ENCODE results near the gene ARPC5.
A peak's percentile ranks its signal among the peaks of the same experiment; 100 is the strongest.

ARPC5 gene

DNA sequence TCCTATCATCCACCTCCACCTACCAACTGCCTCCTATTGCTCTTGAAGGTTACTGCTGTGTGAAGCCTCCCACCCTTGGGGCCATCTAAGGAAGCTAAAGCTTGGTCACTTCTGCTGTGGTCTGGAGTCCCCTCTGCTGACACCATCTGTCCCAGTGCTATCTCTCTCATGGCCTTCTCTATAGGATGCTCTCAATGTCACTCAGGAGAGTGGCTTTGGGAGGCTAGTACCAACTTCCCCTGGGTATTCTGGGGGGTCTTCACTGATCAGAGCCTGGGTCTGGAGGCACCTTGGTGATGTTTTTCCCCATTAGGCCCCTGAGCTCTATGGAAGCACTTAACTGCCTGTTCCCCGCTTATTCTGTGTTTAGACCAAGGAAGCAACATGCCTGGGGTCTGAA is 33.1 kb downstream of the ARPC5 start:
- TF ChIP-seq JUND (IDR thresholded peaks at IDR 0.05; ENCODE audit: low read depth): no peak
- in situ Hi-C loops (cut with HindIII; ENCODE audit: low pct_unique_long_range_greater_than_20kb, low sequenced_read_pairs): no loop called here
- DNase-seq (ENCODE audit: low read depth in 1 of 2, low spot score in 1 of 2): no peak

DNA sequence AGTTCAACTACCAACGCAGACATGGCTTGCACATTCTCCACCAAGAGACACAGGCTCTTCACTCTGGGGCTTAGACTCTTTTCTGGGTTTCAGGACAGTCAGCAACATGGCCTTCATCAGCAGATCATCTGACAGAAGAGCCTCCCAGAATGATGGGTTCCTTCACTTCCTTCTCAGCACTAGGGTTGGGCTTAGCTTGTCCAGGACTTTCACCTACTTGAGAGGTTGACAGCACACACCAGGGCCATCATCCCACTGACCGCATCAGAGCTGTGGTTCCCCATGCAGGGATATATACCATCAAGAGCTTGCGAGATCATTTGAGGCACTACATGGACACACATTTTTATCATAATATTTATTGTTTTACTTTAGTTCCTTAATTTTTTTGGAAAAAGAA is 34.9 kb downstream of the ARPC5 start:
- in situ Hi-C loops (cut with HindIII; ENCODE audit: low pct_unique_long_range_greater_than_20kb, low sequenced_read_pairs): no loop called here
- TF ChIP-seq JUND (IDR thresholded peaks at IDR 0.05; ENCODE audit: low read depth): no peak
- DNase-seq (ENCODE audit: low read depth in 1 of 2, low spot score in 1 of 2): no peak

DNA sequence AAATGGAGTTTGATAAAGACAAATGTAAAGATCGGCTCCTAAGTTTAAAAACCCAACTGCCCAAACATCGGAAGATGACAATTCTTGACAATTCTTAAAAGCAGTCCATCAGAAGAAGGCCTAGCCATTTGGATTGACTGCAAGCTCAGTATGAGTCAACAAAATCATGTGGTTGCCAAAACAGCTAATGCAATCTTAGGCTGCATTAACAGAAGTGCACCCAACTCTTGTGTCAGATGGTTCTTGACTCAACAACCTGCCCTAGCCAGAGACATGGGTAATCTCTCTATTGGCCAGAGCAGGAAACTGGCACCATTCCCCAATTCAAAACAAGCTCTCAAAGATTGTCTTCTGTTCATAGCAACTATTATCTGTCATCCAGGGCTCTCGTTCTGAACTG is 35.4 kb downstream of the ARPC5 start:
- peak in 1 of 2 experiments; percentile 69 for DNase-seq (ENCODE audit: low read depth in 1 of 2, low spot score in 1 of 2)
- in situ Hi-C loops (cut with HindIII; ENCODE audit: low pct_unique_long_range_greater_than_20kb, low sequenced_read_pairs): no loop called here

DNA sequence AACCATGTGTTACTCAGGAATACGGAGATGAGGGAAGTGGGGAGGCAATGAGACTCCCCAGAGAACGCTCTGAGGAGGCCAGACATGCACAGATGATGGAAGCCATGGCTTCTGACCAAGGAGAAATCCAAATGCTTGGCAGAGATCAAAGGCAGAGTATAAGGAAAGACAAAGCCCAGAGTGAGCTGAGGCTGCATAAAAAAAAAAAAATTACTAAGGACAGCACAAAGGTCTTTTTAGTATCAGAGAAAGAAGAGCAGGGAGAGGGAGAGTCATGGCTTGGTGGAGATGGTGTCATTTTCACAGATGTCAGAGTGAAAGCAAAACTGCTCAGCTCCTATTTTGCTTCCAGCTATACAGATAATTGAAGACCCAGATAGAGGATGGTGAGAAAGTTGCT is 37.2 kb downstream of the ARPC5 start:
- in situ Hi-C loops (cut with HindIII; ENCODE audit: low pct_unique_long_range_greater_than_20kb, low sequenced_read_pairs): no loop called here
- DNase-seq (ENCODE audit: low read depth in 1 of 2, low spot score in 1 of 2): no peak
- no peak for TF ChIP-seq JUND (IDR thresholded peaks at IDR 0.05; ENCODE audit: low read depth)

More for the DNA sequence above, 35.4 kb downstream of the ARPC5 start:
- no peak for TF ChIP-seq JUND (IDR thresholded peaks at IDR 0.05; ENCODE audit: low read depth)

DNA sequence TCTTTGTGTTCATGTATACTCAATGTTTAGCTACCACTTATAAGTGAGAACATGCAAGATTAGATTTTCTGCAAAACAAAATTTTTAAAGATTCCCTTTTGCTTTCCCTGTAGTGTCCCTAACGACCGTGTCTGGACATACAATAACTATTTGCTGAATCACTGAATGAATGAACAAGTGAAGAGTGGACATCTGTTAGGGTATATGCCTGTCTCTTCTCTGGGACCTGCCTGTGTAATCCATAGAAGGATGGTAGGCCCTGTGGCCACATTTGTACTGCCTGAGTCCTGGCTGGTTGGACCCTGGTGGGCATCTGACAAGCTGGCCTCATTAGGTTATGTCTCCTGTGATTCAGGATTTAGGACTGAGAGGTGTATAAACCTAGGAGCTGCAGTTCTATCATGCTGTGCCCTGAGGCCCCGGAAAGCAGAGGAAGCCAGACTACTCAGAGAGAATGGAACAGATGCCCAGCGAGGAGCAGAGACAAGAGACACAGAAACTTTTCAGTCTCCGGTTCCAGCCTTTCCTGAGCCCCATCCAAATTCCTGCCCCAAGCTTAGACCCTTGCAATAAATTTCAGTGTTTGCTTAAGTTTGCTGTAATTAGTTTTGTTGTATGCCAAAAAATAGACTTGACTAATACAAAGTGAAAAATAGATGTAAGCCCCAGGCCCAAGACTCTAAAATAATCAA is 37.8 kb downstream of the ARPC5 start:
- in situ Hi-C loops (cut with HindIII; ENCODE audit: low pct_unique_long_range_greater_than_20kb, low sequenced_read_pairs): no loop called here
- no peak for DNase-seq (ENCODE audit: low read depth in 1 of 2, low spot score in 1 of 2)
- TF ChIP-seq JUND (IDR thresholded peaks at IDR 0.05; ENCODE audit: low read depth): no peak

DNA sequence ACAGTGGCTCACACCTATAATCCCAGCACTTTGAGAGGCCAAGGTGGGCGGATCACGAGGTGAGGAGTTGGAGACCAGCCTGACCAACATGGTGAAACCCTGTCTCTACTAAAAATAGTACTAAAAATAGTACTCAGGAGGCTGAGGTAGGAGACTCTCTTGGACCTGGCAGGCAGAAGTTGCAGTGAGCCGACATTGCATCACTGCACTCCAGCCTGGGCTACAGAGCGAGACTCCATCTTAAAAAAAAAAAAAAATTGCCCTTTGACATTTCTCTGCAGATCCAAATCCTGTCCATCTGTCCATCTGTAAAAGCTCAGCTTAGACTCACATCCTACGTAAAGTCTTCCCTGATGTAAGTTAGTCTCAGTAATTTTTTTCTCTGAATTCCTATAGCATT is 39.1 kb downstream of the ARPC5 start:
- in situ Hi-C loops (cut with HindIII; ENCODE audit: low pct_unique_long_range_greater_than_20kb, low sequenced_read_pairs): no loop called here
- no peak for TF ChIP-seq JUND (IDR thresholded peaks at IDR 0.05; ENCODE audit: low read depth)
- DNase-seq (ENCODE audit: low read depth in 1 of 2, low spot score in 1 of 2): no peak

DNA sequence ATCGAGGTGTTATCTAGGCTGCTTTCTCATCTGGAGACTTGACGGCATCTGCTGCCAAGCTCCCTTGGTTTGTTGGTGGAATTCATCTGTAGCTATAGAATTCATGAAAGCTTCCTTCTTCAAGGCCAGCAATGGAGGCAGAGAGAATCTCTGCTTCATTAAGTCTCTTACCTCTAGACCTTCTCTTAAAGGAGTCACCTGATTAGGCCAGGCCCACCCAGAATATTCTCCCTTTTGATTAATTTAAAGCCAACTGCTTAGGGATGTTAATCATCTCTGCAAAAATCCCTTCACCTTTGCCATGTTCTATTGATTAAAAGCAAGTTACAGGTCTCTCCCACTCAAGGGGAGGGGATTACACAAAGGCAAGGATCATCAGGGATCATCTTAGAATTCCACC is 40.0 kb downstream of the ARPC5 start:
- in situ Hi-C loops (cut with HindIII; ENCODE audit: low pct_unique_long_range_greater_than_20kb, low sequenced_read_pairs): no loop called here
- DNase-seq (ENCODE audit: low read depth in 1 of 2, low spot score in 1 of 2): no peak

DNA sequence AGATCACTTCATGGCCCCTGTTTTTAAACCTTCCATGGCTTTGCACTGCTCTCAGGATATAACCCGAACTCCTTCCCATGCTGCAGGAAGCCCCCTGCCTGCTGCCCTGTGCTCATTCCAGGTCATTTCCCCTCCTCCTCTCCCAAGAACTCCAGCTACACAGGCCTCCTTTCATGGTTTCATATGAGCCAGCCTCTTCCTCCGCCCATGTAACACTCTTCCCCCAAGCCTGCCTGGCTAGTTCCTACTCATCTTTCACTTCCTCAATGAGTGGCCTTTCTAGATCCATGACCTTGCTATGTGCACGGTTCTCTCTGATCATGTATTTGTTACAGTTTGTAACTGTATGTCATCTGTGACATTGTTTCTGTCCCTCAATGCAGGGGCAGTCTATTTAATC is 42.2 kb downstream of the ARPC5 start:
- in situ Hi-C loops (cut with HindIII; ENCODE audit: low pct_unique_long_range_greater_than_20kb, low sequenced_read_pairs): no loop called here
- DNase-seq (ENCODE audit: low read depth in 1 of 2, low spot score in 1 of 2): no peak

More for the DNA sequence above, 40.0 kb downstream of the ARPC5 start:
- no peak for TF ChIP-seq JUND (IDR thresholded peaks at IDR 0.05; ENCODE audit: low read depth)

DNA sequence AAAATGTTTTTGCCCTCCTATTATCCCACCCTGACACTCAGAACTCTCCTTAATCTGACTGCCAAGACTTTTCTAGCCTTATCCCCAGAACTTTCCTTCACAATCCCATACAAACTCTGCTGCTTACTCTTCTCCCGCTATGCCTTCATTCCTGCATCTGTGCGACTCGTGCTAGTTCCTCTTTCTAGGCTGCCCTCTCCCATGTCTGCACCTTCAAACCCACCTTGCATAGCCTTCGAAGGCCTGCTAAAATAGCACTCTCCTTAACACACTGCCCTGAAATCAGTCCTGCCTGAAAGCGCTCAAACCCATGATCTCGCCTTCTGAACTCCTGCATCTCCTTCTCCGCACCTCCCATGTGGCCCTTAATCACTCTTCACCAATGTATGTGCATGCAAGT is 42.9 kb downstream of the ARPC5 start:
- in situ Hi-C loops (cut with HindIII; ENCODE audit: low pct_unique_long_range_greater_than_20kb, low sequenced_read_pairs): no loop called here
- DNase-seq (ENCODE audit: low read depth in 1 of 2, low spot score in 1 of 2): no peak

More for the DNA sequence above, 42.2 kb downstream of the ARPC5 start:
- TF ChIP-seq JUND (IDR thresholded peaks at IDR 0.05; ENCODE audit: low read depth): no peak

DNA sequence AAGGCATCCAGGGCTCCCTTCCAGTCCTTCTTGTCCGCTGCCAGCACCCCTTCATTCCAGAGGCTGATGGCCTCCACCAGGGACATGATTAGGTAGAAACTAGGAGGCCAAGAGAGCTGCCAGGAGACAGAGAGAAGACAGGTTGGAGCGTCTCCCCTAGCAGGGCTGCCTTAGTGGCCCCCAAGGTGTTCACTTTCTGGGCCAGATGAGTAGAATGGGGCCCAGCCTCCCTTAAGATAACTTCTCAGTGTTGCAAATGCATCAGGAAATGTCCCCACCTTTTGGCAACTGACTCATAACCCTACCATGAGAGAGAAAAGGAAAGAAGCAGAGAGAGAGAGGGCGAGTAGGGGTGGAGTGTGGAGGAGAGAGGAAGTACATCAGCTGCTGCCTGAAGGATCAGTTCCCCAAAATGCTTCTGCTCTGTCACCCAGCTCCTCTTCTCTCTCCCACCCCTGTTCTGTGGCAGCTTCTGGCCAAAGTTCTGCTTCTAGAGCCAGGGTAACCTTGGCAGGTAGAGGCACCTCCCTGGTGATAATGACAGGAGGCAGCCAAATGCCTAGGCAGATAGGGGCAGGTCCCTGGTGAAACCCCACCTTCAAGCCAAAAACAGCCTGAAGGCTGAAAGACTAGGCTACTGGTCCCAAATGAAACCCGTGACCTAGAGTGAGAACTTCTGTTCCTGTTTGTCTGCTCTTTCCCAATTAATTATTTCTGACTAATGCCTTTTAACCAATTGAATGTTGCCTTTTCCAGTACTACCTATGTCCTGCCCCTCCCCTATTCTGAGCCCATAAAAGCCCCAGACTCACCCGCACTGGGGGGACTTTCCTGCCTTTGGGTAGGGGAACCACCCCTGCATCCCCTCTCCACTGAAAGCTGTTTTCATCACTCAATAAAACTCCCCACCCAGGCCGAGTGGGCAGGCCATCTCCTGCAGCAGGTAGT is 45.1 kb downstream of the ARPC5 start, which contains the start of gene NCF2:
NCF2 (minus strand) TSS at position 216 of the 948 bp plus-strand sequence; CDS start at position 86, 130 bp downstream.
- in situ Hi-C loops (cut with HindIII; ENCODE audit: low pct_unique_long_range_greater_than_20kb, low sequenced_read_pairs): no loop called here
- DNase-seq (ENCODE audit: low read depth in 1 of 2, low spot score in 1 of 2): no peak

More for the DNA sequence above, 42.9 kb downstream of the ARPC5 start:
- TF ChIP-seq JUND (IDR thresholded peaks at IDR 0.05; ENCODE audit: low read depth): no peak

DNA sequence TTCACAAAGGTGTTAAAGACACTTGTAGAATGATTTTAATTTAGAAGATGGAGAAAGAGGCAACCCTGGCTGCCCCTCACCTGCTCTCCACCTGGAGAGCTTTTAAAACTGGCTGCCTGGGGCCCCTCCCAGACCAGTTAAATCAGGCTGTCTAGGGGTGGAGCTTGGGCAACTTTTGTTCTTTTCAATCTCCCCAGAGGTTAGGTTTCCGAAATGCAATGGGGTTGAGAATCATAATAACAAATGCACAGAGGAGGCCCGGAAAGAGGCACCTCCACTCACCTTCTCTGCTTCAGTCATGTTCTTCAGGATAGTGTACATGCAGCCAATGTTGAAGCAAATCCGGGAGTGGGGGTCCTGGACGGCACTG is 45.7 kb downstream of the ARPC5 start:
- in situ Hi-C loops (cut with HindIII; ENCODE audit: low pct_unique_long_range_greater_than_20kb, low sequenced_read_pairs): no loop called here
- no peak for TF ChIP-seq JUND (IDR thresholded peaks at IDR 0.05; ENCODE audit: low read depth)
- no peak for DNase-seq (ENCODE audit: low read depth in 1 of 2, low spot score in 1 of 2)

More for the DNA sequence above, 45.1 kb downstream of the ARPC5 start, which contains the start of gene NCF2:
- TF ChIP-seq JUND (IDR thresholded peaks at IDR 0.05; ENCODE audit: low read depth): no peak

DNA sequence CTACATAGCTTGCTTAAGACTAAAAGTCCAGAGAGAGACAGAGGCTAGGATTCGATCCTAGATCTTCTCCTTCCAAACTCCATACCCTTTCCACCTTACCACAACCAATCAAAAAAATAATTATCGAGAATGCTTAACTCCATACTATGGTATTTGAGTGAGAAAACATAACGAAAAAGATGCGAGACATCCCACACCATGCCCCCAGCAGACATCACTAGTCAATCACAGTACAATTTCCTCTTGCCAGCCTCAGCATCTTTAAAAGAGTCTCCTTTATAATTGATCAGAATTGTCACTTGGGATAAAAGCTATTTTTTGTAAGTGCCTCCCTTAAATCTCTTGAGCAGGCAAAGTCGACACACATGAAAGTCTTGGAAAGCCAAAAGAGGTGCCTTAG is 46.2 kb downstream of the ARPC5 start:
- no peak for TF ChIP-seq JUND (IDR thresholded peaks at IDR 0.05; ENCODE audit: low read depth)
- in situ Hi-C loops (cut with HindIII; ENCODE audit: low pct_unique_long_range_greater_than_20kb, low sequenced_read_pairs): no loop called here

DNA sequence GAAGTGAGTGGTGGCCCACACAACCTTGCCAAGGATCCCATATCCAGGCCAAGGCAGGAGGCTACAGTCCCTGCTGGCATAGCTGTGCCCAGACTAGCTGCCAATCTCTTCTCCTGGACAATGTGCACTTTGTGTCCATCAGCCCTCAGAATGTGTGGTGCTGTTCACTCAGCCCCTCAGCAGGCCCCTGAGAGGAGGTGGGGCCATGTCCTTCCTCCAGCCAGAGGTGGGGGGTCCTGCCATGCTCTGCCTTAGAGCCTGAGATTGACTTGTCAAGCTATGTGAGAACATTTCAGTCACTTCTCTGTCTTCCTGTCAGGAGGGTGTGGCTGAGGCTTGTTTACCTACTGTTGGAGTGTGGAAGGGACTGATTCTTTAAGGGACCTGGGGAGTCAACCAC is 46.8 kb downstream of the ARPC5 start:
- no peak for DNase-seq (ENCODE audit: low read depth in 1 of 2, low spot score in 1 of 2)
- in situ Hi-C loops (cut with HindIII; ENCODE audit: low pct_unique_long_range_greater_than_20kb, low sequenced_read_pairs): no loop called here
- TF ChIP-seq JUND (IDR thresholded peaks at IDR 0.05; ENCODE audit: low read depth): no peak

More for the DNA sequence above, 46.2 kb downstream of the ARPC5 start:
- no peak for DNase-seq (ENCODE audit: low read depth in 1 of 2, low spot score in 1 of 2)
